GM21717 (cell line): ENCODE results near the gene PJA2.
"Not testable (repeated sequence)": the region's sequence is repeated elsewhere in the genome, so short reads cannot be mapped to it uniquely, and the experiment has no call there.

Experiments used
- ATAC-seq: cut with Tn5 transposase; IDR thresholded peaks from one replicate; pipeline ENCODE4 v1.9.1; 2021; ENCODE audit warnings: mild to moderate bottlenecking, moderate library complexity; ENCODE audit not compliant: unreplicated experiment

Gene PJA2

GRCh38 chr5:109409844-109410388 lies at the start of gene PJA2:
Gene PJA2, minus strand, starts transcription at chr5:109409974. Its CDS starts 26,541 bp downstream, at chr5:109383433.
- peak; percentile 88 for ATAC-seq

GRCh38 chr5:109455598-109456096 lies 45.9 kb upstream of the PJA2 start:
- ATAC-seq = peak; percentile 100

GRCh38 chr5:109454731-109455505 lies 45.1 kb upstream of the PJA2 start:
- no peak for ATAC-seq

- ATAC-seq = no peak
Measured at GRCh38 chr5:109453251-109453650, 43.5 kb upstream of the PJA2 start.

GRCh38 chr5:109452661-109453060 lies 42.9 kb upstream of the PJA2 start:
- no peak for ATAC-seq

GRCh38 chr5:109451146-109451545 lies 41.4 kb upstream of the PJA2 start:
- no peak for ATAC-seq

- ATAC-seq = peak; percentile 74
Measured at GRCh38 chr5:109450129-109450877, 40.5 kb upstream of the PJA2 start.

GRCh38 chr5:109448838-109449237 lies 39.1 kb upstream of the PJA2 start:
- no peak for ATAC-seq

- ATAC-seq = no peak
Measured at GRCh38 chr5:109439590-109439989, 29.8 kb upstream of the PJA2 start.

GRCh38 chr5:109426075-109426474 lies 16.3 kb upstream of the PJA2 start:
- no peak for ATAC-seq

- ATAC-seq = not testable (repeated sequence)
Measured at GRCh38 chr5:109425521-109425920, 15.7 kb upstream of the PJA2 start.

GRCh38 chr5:109421956-109422355 lies 12.2 kb upstream of the PJA2 start:
- no peak for ATAC-seq

GRCh38 chr5:109418712-109419352 lies 9.1 kb upstream of the PJA2 start:
- ATAC-seq = no peak

GRCh38 chr5:109416882-109417281 lies 7.1 kb upstream of the PJA2 start:
- no peak for ATAC-seq

- ATAC-seq = not testable (repeated sequence)
Measured at GRCh38 chr5:109413921-109414461, 4.2 kb upstream of the PJA2 start.

- no peak for ATAC-seq
Measured at GRCh38 chr5:109413458-109413857, 3.7 kb upstream of the PJA2 start.

- no peak for ATAC-seq
Measured at GRCh38 chr5:109412981-109413402, 3.2 kb upstream of the PJA2 start.

- ATAC-seq = no peak
Measured at GRCh38 chr5:109411627-109412026, 1.9 kb upstream of the PJA2 start.

GRCh38 chr5:109411149-109411514 lies 1.4 kb upstream of the PJA2 start:
- no peak for ATAC-seq

GRCh38 chr5:109410389-109411148 lies 795 bp upstream of the PJA2 start:
- peak; percentile 14 for ATAC-seq
